Suprapubic skin (tissue), 3 donors: ENCODE data around the gene ADAMTS3.

Source experiments
- EP300 ChIP-seq: sonication (generic); formaldehyde crosslinking; IDR thresholded peaks from one replicate; pipeline ENCODE4 v1.6.1; 2017; ENCODE audit warnings: antibody characterized with exemption
- POLR2A ChIP-seq, 2 donors: fragments of 450-650 bp; IDR thresholded peaks; one replicate each; pipeline ENCODE4 v1.6.1; 2017; ENCODE audit warnings: antibody characterized with exemption in 2 of 2, mild to moderate bottlenecking in 2 of 2, moderate library complexity in 2 of 2
- TF ChIP-seq, protein P1 (sequence below), 2 donors: fragments of 200-600 bp in 1 of 2; fragments of 450-650 bp in 1 of 2; sonication (generic) in 1 of 2; IDR thresholded peaks; one replicate each; pipeline ENCODE4 v1.5.1; 2016 to 2019; ENCODE audit warnings: antibody characterized with exemption in 2 of 2, mild to moderate bottlenecking in 1 of 2, moderate library complexity in 1 of 2

DNA sequence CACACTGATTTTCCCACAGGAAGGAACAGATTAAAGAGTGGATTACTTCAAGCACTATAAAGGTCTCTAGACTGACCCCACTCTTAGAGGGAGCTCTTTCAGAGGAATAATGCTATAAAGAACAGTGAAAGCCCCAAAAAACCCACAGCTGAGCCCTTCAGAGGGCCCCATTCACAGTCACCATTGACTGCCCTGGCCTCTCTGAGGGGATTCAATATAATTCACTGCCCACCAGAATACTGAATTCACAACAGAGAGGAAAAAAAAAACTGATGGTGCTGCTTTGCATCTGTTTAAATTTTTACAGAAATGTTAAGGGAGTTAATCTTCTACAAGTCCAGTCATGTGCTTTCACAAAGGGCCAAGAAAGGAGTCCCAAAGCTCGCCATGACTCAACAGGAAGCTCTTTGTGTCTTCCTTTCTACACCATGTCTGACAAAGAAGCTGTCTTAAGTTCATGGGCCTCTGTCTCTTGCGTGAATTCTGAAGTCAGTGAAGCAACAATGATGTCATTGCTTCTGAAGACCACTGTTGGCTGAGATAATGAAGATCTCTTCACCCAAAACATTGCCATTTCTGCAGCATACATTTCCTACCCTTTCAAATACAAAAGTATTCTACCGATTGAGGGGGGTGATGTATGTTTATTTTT, 174.9 kb downstream of the ADAMTS3 start:
- TF ChIP-seq, protein P1, sequence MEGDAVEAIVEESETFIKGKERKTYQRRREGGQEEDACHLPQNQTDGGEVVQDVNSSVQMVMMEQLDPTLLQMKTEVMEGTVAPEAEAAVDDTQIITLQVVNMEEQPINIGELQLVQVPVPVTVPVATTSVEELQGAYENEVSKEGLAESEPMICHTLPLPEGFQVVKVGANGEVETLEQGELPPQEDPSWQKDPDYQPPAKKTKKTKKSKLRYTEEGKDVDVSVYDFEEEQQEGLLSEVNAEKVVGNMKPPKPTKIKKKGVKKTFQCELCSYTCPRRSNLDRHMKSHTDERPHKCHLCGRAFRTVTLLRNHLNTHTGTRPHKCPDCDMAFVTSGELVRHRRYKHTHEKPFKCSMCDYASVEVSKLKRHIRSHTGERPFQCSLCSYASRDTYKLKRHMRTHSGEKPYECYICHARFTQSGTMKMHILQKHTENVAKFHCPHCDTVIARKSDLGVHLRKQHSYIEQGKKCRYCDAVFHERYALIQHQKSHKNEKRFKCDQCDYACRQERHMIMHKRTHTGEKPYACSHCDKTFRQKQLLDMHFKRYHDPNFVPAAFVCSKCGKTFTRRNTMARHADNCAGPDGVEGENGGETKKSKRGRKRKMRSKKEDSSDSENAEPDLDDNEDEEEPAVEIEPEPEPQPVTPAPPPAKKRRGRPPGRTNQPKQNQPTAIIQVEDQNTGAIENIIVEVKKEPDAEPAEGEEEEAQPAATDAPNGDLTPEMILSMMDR (IDR thresholded peaks at IDR 0.05) = no peak
- no peak for TF ChIP-seq POLR2A (IDR thresholded peaks at IDR 0.05)
- no peak for TF ChIP-seq EP300
